HepG2 (cell line): ENCODE data around the gene NARF. TPM values are rescaled to one million over a fixed set of nuclear protein-coding genes. Genes with fewer than 3 reads are reported as not detected.

Source experiments
- CHD4 ChIP-seq: fragments of 200-600 bp; sonication (generic); IDR thresholded peaks from 2 replicates; pipeline ENCODE4 v1.7.0; 2017; ENCODE audit warnings: mild to moderate bottlenecking, low read length, borderline replicate concordance
- ELF3 ChIP-seq: IDR thresholded peaks from 2 replicates; pipeline ENCODE4 v1.6.1; 2016; ENCODE audit warnings: missing genetic modification reagents, missing compliant biosample characterization
- JDP2 ChIP-seq: sonication (generic); formaldehyde crosslinking; IDR thresholded peaks from 2 replicates; pipeline ENCODE4 v1.8.1; 2022; ENCODE audit warnings: missing genetic modification reagents, borderline replicate concordance
- NCOR1 ChIP-seq: fragments of 200-600 bp; sonication (generic); IDR thresholded peaks from 2 replicates; pipeline ENCODE4 v1.7.0; 2017; ENCODE audit warnings: antibody characterized with exemption, low read length, borderline replicate concordance
- NRL ChIP-seq: sonication (generic); formaldehyde crosslinking; IDR thresholded peaks from 2 replicates; pipeline ENCODE4 v1.5.0; 2020; ENCODE audit warnings: missing genetic modification reagents, mild to moderate bottlenecking, moderate library complexity, borderline replicate concordance
- PHF21A ChIP-seq: sonication (generic); formaldehyde crosslinking; IDR thresholded peaks from 2 replicates; pipeline ENCODE4 v1.5.0; 2020; ENCODE audit warnings: mild to moderate bottlenecking, missing genetic modification reagents
- PLSCR1 ChIP-seq: sonication (generic); formaldehyde crosslinking; IDR thresholded peaks from 2 replicates; pipeline ENCODE4 v1.5.0; 2020; ENCODE audit warnings: missing genetic modification reagents, mild to moderate bottlenecking, borderline replicate concordance
- PPARG ChIP-seq: conservative IDR thresholded peaks from 2 replicates; pipeline ENCODE4 v1.6.1; 2016; ENCODE audit warnings: missing biosample characterization, missing genetic modification reagents
- RARA ChIP-seq: IDR thresholded peaks from 2 replicates; pipeline ENCODE4 v1.6.1; 2016; ENCODE audit warnings: missing genetic modification reagents, missing compliant biosample characterization
- RBFOX2 ChIP-seq: fragments of 200-400 bp; formaldehyde crosslinking; IDR thresholded peaks from 2 replicates; pipeline ENCODE4 v1.6.1; 2017; ENCODE audit warnings: low read depth, mild to moderate bottlenecking, low read length
- SAFB2 ChIP-seq: sonication (generic); formaldehyde crosslinking; IDR thresholded peaks from 2 replicates; pipeline ENCODE4 v1.5.1; 2020; ENCODE audit warnings: missing genetic modification reagents, low read depth, mild to moderate bottlenecking, borderline replicate concordance
- SALL2 ChIP-seq: sonication (generic); formaldehyde crosslinking; IDR thresholded peaks from 2 replicates; pipeline ENCODE4 v1.8.1; 2023; ENCODE audit warnings: mild to moderate bottlenecking, missing genetic modification reagents, inconsistent platforms
- SMARCC2 ChIP-seq: fragments of 450-650 bp; IDR thresholded peaks from 2 replicates; pipeline ENCODE4 v1.6.1; 2017; ENCODE audit warnings: antibody characterized with exemption, mild to moderate bottlenecking
- SOX5 ChIP-seq: IDR thresholded peaks from 2 replicates; pipeline ENCODE4 v1.6.1; 2016; ENCODE audit warnings: borderline replicate concordance
- TCF12 ChIP-seq, 2 experiments: fragments of 450-650 bp in 1 of 2; sonication (generic) in 1 of 2; formaldehyde crosslinking in 1 of 2; IDR thresholded peaks; 2 replicates each; pipeline versions ENCODE4 v1.6.1 to v1.8.0; 2017 to 2022; ENCODE audit warnings: antibody characterized with exemption in 1 of 2, mild to moderate bottlenecking in 1 of 2, missing genetic modification reagents in 1 of 2, moderate library complexity in 1 of 2
- TCF7 ChIP-seq: sonication (generic); IDR thresholded peaks from 2 replicates; pipeline ENCODE4 v1.6.1; 2016; ENCODE audit warnings: antibody characterized with exemption, low read depth
- ZBTB1 ChIP-seq: sonication (generic); formaldehyde crosslinking; IDR thresholded peaks from 2 replicates; pipeline ENCODE4 v1.4.0; 2020; ENCODE audit warnings: missing genetic modification reagents, borderline replicate concordance
- ZBTB7A ChIP-seq: sonication (generic); formaldehyde crosslinking; IDR thresholded peaks from 2 replicates; pipeline ENCODE4 v1.8.0; 2022; ENCODE audit warnings: mild to moderate bottlenecking, missing genetic modification reagents
- ZEB1 ChIP-seq: IDR thresholded peaks from 2 replicates; pipeline ENCODE4 v1.6.1; 2012; ENCODE audit warnings: mild to moderate bottlenecking, low read depth, inconsistent platforms; ENCODE audit not compliant: insufficient replicate concordance
- ZNF563 ChIP-seq: sonication (generic); formaldehyde crosslinking; IDR thresholded peaks from 2 replicates; pipeline ENCODE4 v1.8.0; 2022; ENCODE audit warnings: mild to moderate bottlenecking, moderate library complexity, missing genetic modification reagents
- ZNF580 ChIP-seq: IDR thresholded peaks from 2 replicates; pipeline ENCODE4 v1.6.1; 2016; ENCODE audit warnings: low read depth, borderline replicate concordance
- ZSCAN12 ChIP-seq: sonication (generic); formaldehyde crosslinking; IDR thresholded peaks from 2 replicates; pipeline ENCODE4 v1.9.0; 2021; ENCODE audit warnings: mild to moderate bottlenecking, missing genetic modification reagents
- ZSCAN5A ChIP-seq: sonication (generic); formaldehyde crosslinking; IDR thresholded peaks from 2 replicates; pipeline ENCODE4 v1.8.0; 2022; ENCODE audit warnings: mild to moderate bottlenecking, missing genetic modification reagents, borderline replicate concordance
- polyA plus RNA-seq, 8 experiments: library from polyadenylated mRNA; depleted of rRNA in 3 of 8; stranded (reverse) in 7 of 8; unstranded in 1 of 8; fragments of >200 nt; fragmentation: Illumina TruSeq in 4 of 8; extraction: Trizol in 4 of 8; gene quantifications; 2 replicates each; pipeline versions ENCODE4 v1.2.1 to v1.2.3, GENCODE V29; 2011 to 2016; ENCODE audit warnings: low read depth in 4 of 8, missing spikeins in 1 of 8, mixed read lengths in 1 of 8; ENCODE audit not compliant: insufficient read depth in 1 of 8
- total RNA-seq, 5 experiments: library from RNA; depleted of rRNA; stranded (reverse); fragments of >200 nt; fragmentation: Illumina TruSeq; extraction: Trizol; gene quantifications; 2 replicates each; pipeline ENCODE4 v1.2.3, GENCODE V29; 2016; ENCODE audit warnings: low read depth in 1 of 5
- TF ChIP-seq, protein P1 (sequence below): sonication (generic); formaldehyde crosslinking; IDR thresholded peaks from 2 replicates; pipeline ENCODE4 v1.4.0; 2020; ENCODE audit warnings: missing genetic modification reagents
- TF ChIP-seq, protein P2 (sequence below): sonication (generic); formaldehyde crosslinking; IDR thresholded peaks from 2 replicates; pipeline ENCODE4 v1.4.0; 2020; ENCODE audit warnings: mild to moderate bottlenecking, low read depth, missing genetic modification reagents

The NARF gene
- total and polyA plus RNA-seq, 2 of the 13 experiments (the other 11 are each of a cell fraction or from before 2014, with no cell fraction given), result 61.1 to 144 TPM

DNA sequence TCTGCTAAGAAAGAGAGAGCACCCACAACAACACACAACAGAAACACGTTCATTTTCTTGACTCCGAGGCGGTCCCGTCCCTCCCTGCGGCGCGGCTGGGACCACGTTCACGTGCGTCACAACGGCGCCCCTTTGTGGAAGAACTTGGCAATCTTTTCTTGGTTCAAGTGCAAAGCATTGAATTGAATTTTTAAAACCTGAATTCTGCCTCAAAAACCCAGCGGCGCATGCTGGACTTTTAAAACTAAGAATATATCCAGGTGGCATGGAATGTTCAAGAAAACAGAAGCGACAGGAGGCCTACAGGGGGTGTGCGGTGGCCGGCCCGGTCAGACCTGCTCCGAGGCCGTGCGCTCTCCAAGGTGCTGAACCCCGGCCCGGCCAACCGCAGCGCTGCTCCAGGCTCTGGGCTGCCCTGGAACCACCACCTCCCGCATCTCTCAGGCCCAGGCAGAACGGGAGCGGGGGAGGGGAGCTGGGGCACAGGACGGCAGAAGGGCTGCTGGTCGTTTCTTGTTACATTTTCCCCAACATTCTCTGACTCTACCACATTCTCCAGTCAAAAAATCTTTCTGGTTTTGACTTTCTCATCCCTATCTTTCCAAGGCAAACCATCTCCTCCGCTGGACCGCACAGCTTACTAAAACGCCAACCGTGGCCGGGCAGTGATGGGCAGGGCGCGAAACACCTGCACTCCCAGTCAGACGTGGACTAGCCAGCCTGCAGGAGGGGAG is 43.8 kb upstream of the NARF start (continued):
- TF ChIP-seq, protein P1, sequence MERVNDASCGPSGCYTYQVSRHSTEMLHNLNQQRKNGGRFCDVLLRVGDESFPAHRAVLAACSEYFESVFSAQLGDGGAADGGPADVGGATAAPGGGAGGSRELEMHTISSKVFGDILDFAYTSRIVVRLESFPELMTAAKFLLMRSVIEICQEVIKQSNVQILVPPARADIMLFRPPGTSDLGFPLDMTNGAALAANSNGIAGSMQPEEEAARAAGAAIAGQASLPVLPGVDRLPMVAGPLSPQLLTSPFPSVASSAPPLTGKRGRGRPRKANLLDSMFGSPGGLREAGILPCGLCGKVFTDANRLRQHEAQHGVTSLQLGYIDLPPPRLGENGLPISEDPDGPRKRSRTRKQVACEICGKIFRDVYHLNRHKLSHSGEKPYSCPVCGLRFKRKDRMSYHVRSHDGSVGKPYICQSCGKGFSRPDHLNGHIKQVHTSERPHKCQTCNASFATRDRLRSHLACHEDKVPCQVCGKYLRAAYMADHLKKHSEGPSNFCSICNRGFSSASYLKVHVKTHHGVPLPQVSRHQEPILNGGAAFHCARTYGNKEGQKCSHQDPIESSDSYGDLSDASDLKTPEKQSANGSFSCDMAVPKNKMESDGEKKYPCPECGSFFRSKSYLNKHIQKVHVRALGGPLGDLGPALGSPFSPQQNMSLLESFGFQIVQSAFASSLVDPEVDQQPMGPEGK (CRISPR knock-in tag), result peak; percentile 74
- TF ChIP-seq ZNF580 (CRISPR knock-in tag) (peak; percentile 96), CHD4 (no peak), ZSCAN12 (CRISPR knock-in tag) (peak; percentile 99), RARA (CRISPR knock-in tag) (peak; percentile 74), ZBTB7A (CRISPR knock-in tag) (peak; percentile 65; the same call in 1 of the 2 replicates), PHF21A (peak; percentile 77; the same call in 1 of the 2 replicates), ZBTB1 (no peak; the same call in 1 of the 2 replicates), ZNF563 (CRISPR knock-in tag) (peak; percentile 96), TCF7 (no peak), NRL (peak; percentile 61), SAFB2 (CRISPR knock-in tag) (peak; percentile 56), PPARG (CRISPR knock-in tag) (peak; percentile 74; the same call in 1 of the 2 replicates), PLSCR1 (CRISPR knock-in tag) (peak; percentile 94; the same call in 1 of the 2 replicates), SOX5 (CRISPR knock-in tag) (peak; percentile 42; the same call in 1 of the 2 replicates), SALL2 (CRISPR knock-in tag) (peak; percentile 85), RBFOX2 (peak; percentile 49; the same call in 1 of the 2 replicates), NCOR1 (no peak), ZSCAN5A (CRISPR knock-in tag) (peak; percentile 92), ZEB1 (no peak), SMARCC2 (no peak), TCF12 (IDR thresholded peaks at IDR 0.05) (no peak), TCF12 (CRISPR knock-in tag; IDR thresholded peaks at IDR 0.05) (peak; percentile 87; the same call in 1 of the 2 replicates), JDP2 (CRISPR knock-in tag) (no peak; the same call in 1 of the 2 replicates), ELF3 (CRISPR knock-in tag) (peak; percentile 75; the same call in 1 of the 2 replicates)
- TF ChIP-seq, protein P2, sequence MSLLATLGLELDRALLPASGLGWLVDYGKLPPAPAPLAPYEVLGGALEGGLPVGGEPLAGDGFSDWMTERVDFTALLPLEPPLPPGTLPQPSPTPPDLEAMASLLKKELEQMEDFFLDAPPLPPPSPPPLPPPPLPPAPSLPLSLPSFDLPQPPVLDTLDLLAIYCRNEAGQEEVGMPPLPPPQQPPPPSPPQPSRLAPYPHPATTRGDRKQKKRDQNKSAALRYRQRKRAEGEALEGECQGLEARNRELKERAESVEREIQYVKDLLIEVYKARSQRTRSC, result peak; percentile 83; the same call in 1 of the 2 replicates
